K562 (cell line): ENCODE results near the gene VPS37B. TPM values are rescaled to one million over a fixed set of nuclear protein-coding genes. Genes with fewer than 3 reads are reported as not detected.

Experiments used
- DIDO1 ChIP-seq: fragments of 450-650 bp; IDR thresholded peaks from 2 replicates; pipeline ENCODE4 v1.6.1; 2016; ENCODE audit warnings: low read depth, missing biosample characterization, missing genetic modification characterization
- ELK3 ChIP-seq: fragments of 450-650 bp; formaldehyde crosslinking; IDR thresholded peaks from 2 replicates; pipeline ENCODE4 v1.4.0; 2020; ENCODE audit warnings: mild to moderate bottlenecking
- EP400 ChIP-seq: fragments of 450-650 bp; IDR thresholded peaks from 2 replicates; pipeline ENCODE4 v1.6.1; 2017; ENCODE audit warnings: antibody characterized with exemption, mild to moderate bottlenecking, moderate library complexity
- ETS2 ChIP-seq: IDR thresholded peaks from 2 replicates; pipeline ENCODE4 v1.6.1; 2016; ENCODE audit warnings: borderline replicate concordance, missing genetic modification characterization, mild to moderate bottlenecking, moderate library complexity, missing compliant biosample characterization; ENCODE audit not compliant: poor library complexity, severe bottlenecking
- MEF2A ChIP-seq: IDR thresholded peaks from 2 replicates; pipeline ENCODE4 v1.6.1; 2011; ENCODE audit warnings: low read depth, mild to moderate bottlenecking, low read length, moderate library complexity; ENCODE audit not compliant: control insufficient read depth
- NFIC ChIP-seq: fragments of 450-650 bp; IDR thresholded peaks from 2 replicates; pipeline ENCODE4 v1.6.1; 2017; ENCODE audit warnings: mild to moderate bottlenecking, inconsistent platforms
- NR0B1 ChIP-seq: fragments of 450-650 bp; IDR thresholded peaks from one replicate; pipeline ENCODE4 v1.6.1; 2018; ENCODE audit warnings: mild to moderate bottlenecking, moderate library complexity; ENCODE audit not compliant: partially characterized antibody
- POLR2AphosphoS2 ChIP-seq: IDR thresholded peaks from 2 replicates; pipeline ENCODE4 v1.6.1; 2012; ENCODE audit warnings: low read length, improper control_type of control experiment
- SPI1 ChIP-seq: IDR thresholded peaks from 2 replicates; pipeline ENCODE4 v1.6.1; 2011; ENCODE audit warnings: low read depth, low read length, control low read depth, borderline replicate concordance
- THAP12 ChIP-seq: fragments of 250-450 bp; sonication (Bioruptor Pico); IDR thresholded peaks from 2 replicates; pipeline ENCODE4 v1.9.0; 2021; ENCODE audit warnings: mild to moderate bottlenecking, inconsistent platforms
- THRAP3 ChIP-seq: fragments of 450-650 bp; IDR thresholded peaks from 2 replicates; pipeline ENCODE4 v1.6.1; 2016; ENCODE audit warnings: mild to moderate bottlenecking, inconsistent platforms, borderline replicate concordance
- ZBTB11 ChIP-seq, 3 experiments: fragments of 200-800 bp in 1 of 3; fragments of 250-450 bp in 1 of 3; fragments of 450-650 bp in 1 of 3; sonication (Bioruptor Pico) in 1 of 3; sonication (Bioruptor generic) in 1 of 3; formaldehyde crosslinking in 1 of 3; IDR thresholded peaks; 2 replicates each; pipeline versions ENCODE4 v1.6.1 to v1.8.0; 2016 to 2022; ENCODE audit warnings: mild to moderate bottlenecking in 2 of 3, missing genetic modification characterization in 2 of 3, missing compliant biosample characterization in 1 of 3, moderate library complexity in 1 of 3
- ZC3H11A ChIP-seq: IDR thresholded peaks from 2 replicates; pipeline ENCODE4 v1.6.1; 2012; ENCODE audit warnings: low read depth, low read length, improper control_type of control experiment
- ZNF146 ChIP-seq: IDR thresholded peaks from one replicate; pipeline ENCODE4 v1.6.1; 2018; ENCODE audit warnings: missing compliant biosample characterization; ENCODE audit not compliant: unreplicated experiment
- ZNF232 ChIP-seq: sonication (generic); formaldehyde crosslinking; IDR thresholded peaks from 2 replicates; pipeline ENCODE4 v1.8.0; 2022; ENCODE audit warnings: mild to moderate bottlenecking, missing genetic modification reagents
- ZNF655 ChIP-seq: fragments of 250-450 bp; sonication (Bioruptor Pico); IDR thresholded peaks from 2 replicates; pipeline ENCODE4 v1.5.0; 2021
- polyA plus RNA-seq, 8 experiments: library from polyadenylated mRNA; depleted of rRNA in 4 of 8; stranded (reverse) in 5 of 8; unstranded in 3 of 8; fragments of >200 nt; fragmentation: Nextera tagmentation in 2 of 8; fragmentation: Illumina TruSeq in 1 of 8; extraction: Ambion mirVana in 2 of 8; extraction: Trizol in 1 of 8; gene quantifications; 2 replicates each; pipeline versions ENCODE4 v1.2.1 to v1.2.3, GENCODE V29; 2011 to 2014; ENCODE audit warnings: inconsistent platforms in 1 of 8, missing spikeins in 1 of 8
- total RNA-seq, 7 experiments: library from RNA; depleted of rRNA in 6 of 7; stranded (reverse); fragments of >200 nt in 6 of 7; fragmentation: Illumina TruSeq in 2 of 7; extraction: Trizol in 2 of 7; gene quantifications; 2 replicates each; pipeline versions ENCODE4 v1.2.1 to v1.2.3, GENCODE V29; 2011 to 2021; ENCODE audit warnings: low replicate concordance in 1 of 7

The VPS37B gene
- total and polyA plus RNA-seq, 9 of the 15 experiments (the other 6 are each of a cell fraction or from before 2014, with no cell fraction given): 0.28 to 37.4 (median 17.9) TPM

- TF ChIP-seq ZNF655 (CRISPR knock-in tag): no peak
- TF ChIP-seq POLR2AphosphoS2: no peak
- TF ChIP-seq DIDO1 (tag): no peak
- TF ChIP-seq ZBTB11 (CRISPR knock-in tag; IDR thresholded peaks at IDR 0.05): 0 out of 6 replicates have a peak, but pooled peaks of 1 of the 3 experiments have one; percentile 61
- no peak for TF ChIP-seq ZNF232 (CRISPR knock-in tag)
- TF ChIP-seq ZNF146 (CRISPR knock-in tag): no peak
- TF ChIP-seq NFIC: peak; percentile 80
- no peak for TF ChIP-seq ETS2
- peak; percentile 46 for TF ChIP-seq EP400
- no peak for TF ChIP-seq THAP12
- no peak for TF ChIP-seq NR0B1
- no peak for TF ChIP-seq SPI1
- TF ChIP-seq MEF2A: no peak
- TF ChIP-seq THRAP3: no peak
- TF ChIP-seq ELK3 (CRISPR knock-in tag): no peak
- TF ChIP-seq ZC3H11A: no peak
Measured at GRCh38 chr12:122886851-122887818, 8.8 kb downstream of the VPS37B start (continued).
